SK-N-SH treated with all-trans-retinoic acid at 6 μM for 48 hours (cell line): ENCODE results near the gene RNMT.

ENCODE experiments used
- ATAC-seq: fragments of 200-7000 bp; cut with Tn5 transposase; 3 replicates; pipeline ENCODE4 v1.9.1; 2020; ENCODE audit warnings: mild to moderate bottlenecking, moderate library complexity
- ARNTL ChIP-seq: fragments of 450-650 bp; formaldehyde crosslinking; IDR thresholded peaks from 2 replicates; pipeline ENCODE4 v1.5.0; 2020; ENCODE audit warnings: low read depth, mild to moderate bottlenecking, moderate library complexity, borderline replicate concordance
- BACH2 ChIP-seq: fragments of 250-450 bp; sonication (Bioruptor Pico); IDR thresholded peaks from 2 replicates; pipeline ENCODE4 v1.9.0; 2021; ENCODE audit warnings: mild to moderate bottlenecking, borderline replicate concordance
- CSDC2 ChIP-seq: fragments of 250-450 bp; sonication (Bioruptor Pico); IDR thresholded peaks from 2 replicates; pipeline ENCODE4 v1.5.0; 2020; ENCODE audit warnings: mild to moderate bottlenecking, moderate library complexity
- ESRRG ChIP-seq: fragments of 250-450 bp; sonication (Bioruptor Pico); IDR thresholded peaks from 2 replicates; pipeline ENCODE4 v1.6.1; 2021; ENCODE audit warnings: mild to moderate bottlenecking
- GLIS3 ChIP-seq: fragments of 250-450 bp; sonication (Bioruptor Pico); IDR thresholded peaks from 2 replicates; pipeline ENCODE4 v1.5.0; 2020; ENCODE audit warnings: mild to moderate bottlenecking, moderate library complexity
- ISL1 ChIP-seq: fragments of 250-450 bp; sonication (Bioruptor Pico); IDR thresholded peaks from 2 replicates; pipeline ENCODE4 v2.1.2; 2022; ENCODE audit warnings: mild to moderate bottlenecking, moderate library complexity
- PPARA ChIP-seq: fragments of 250-450 bp; sonication (Bioruptor Pico); IDR thresholded peaks from 2 replicates; pipeline ENCODE4 v1.5.0; 2020; ENCODE audit warnings: mild to moderate bottlenecking, borderline replicate concordance
- RARB ChIP-seq: fragments of 250-450 bp; sonication (Bioruptor Pico); IDR thresholded peaks from 2 replicates; pipeline ENCODE4 v1.8.0; 2021; ENCODE audit warnings: mild to moderate bottlenecking, moderate library complexity
- SNAI2 ChIP-seq: fragments of 250-450 bp; sonication (Bioruptor Pico); IDR thresholded peaks from 2 replicates; pipeline ENCODE4 v1.5.0; 2020; ENCODE audit warnings: mild to moderate bottlenecking, moderate library complexity
- TCF4 ChIP-seq: fragments of 250-450 bp; sonication (Bioruptor Pico); IDR thresholded peaks from 2 replicates; pipeline ENCODE4 v1.8.0; 2021; ENCODE audit warnings: mild to moderate bottlenecking, moderate library complexity, borderline replicate concordance
- TOX ChIP-seq: fragments of 250-450 bp; sonication (Bioruptor Pico); IDR thresholded peaks from 2 replicates; pipeline ENCODE4 v1.8.0; 2021; ENCODE audit warnings: mild to moderate bottlenecking, moderate library complexity, borderline replicate concordance
- ZC3H10 ChIP-seq: fragments of 250-450 bp; sonication (Bioruptor Pico); IDR thresholded peaks from 2 replicates; pipeline ENCODE4 v1.5.1; 2021; ENCODE audit warnings: mild to moderate bottlenecking, moderate library complexity
- ZFP3 ChIP-seq: fragments of 250-450 bp; sonication (Bioruptor Pico); IDR thresholded peaks from 2 replicates; pipeline ENCODE4 v1.5.0; 2020; ENCODE audit warnings: mild to moderate bottlenecking, moderate library complexity
- ZNF565 ChIP-seq: fragments of 450-650 bp; formaldehyde crosslinking; conservative IDR thresholded peaks from 2 replicates; pipeline ENCODE4 v1.5.0; 2020; ENCODE audit warnings: low read depth, mild to moderate bottlenecking, moderate library complexity
- ZNF8 ChIP-seq: fragments of 450-650 bp; formaldehyde crosslinking; IDR thresholded peaks from 2 replicates; pipeline ENCODE4 v1.5.0; 2020; ENCODE audit warnings: mild to moderate bottlenecking, moderate library complexity
- TF ChIP-seq, protein P1 (sequence below): fragments of 250-450 bp; sonication (Bioruptor Pico); IDR thresholded peaks from 2 replicates; pipeline ENCODE4 v1.5.1; 2021; ENCODE audit warnings: mild to moderate bottlenecking, moderate library complexity
- TF ChIP-seq, protein P2 (sequence below): fragments of 250-450 bp; sonication (Bioruptor Pico); IDR thresholded peaks from 2 replicates; pipeline ENCODE4 v1.8.0; 2020; ENCODE audit warnings: mild to moderate bottlenecking, moderate library complexity, borderline replicate concordance
- TF ChIP-seq, protein P3 (sequence below): fragments of 250-450 bp; sonication (Bioruptor Pico); IDR thresholded peaks from 2 replicates; pipeline ENCODE4 v1.5.0; 2020; ENCODE audit warnings: mild to moderate bottlenecking, moderate library complexity
- TF ChIP-seq, protein P4 (sequence below): fragments of 250-450 bp; sonication (Bioruptor Pico); IDR thresholded peaks from 2 replicates; pipeline ENCODE4 v1.5.1; 2020; ENCODE audit warnings: low read depth, mild to moderate bottlenecking, moderate library complexity
- TF ChIP-seq, protein P5 (sequence below): fragments of 250-450 bp; sonication (Bioruptor Pico); IDR thresholded peaks from 2 replicates; pipeline ENCODE4 v1.8.0; 2021; ENCODE audit warnings: low read depth, mild to moderate bottlenecking, moderate library complexity, borderline replicate concordance

RNMT gene

DNA sequence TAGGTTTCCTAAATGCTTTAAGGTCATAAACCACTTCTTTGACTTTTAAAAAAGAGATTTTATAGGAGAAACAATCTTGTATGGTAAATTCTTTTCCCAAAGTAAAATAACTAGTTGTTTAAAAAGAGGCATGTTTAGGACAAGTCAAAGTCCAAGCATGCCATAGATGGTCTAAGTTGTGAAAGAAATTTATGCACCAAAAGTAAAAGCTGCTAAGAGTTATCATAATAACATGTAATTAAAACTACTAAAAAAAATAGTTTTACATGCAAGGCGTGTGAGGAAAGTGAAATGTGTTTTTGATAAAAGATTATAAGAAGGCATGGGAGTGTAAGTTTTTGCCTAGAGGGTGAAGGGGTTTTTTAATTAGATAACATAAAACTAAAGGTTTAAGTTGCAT is 22.6 kb upstream of the RNMT start:
- TF ChIP-seq GLIS3 = no peak
- no peak for TF ChIP-seq BACH2
- TF ChIP-seq ZNF565 (CRISPR knock-in tag) = no peak
- TF ChIP-seq, protein P1, sequence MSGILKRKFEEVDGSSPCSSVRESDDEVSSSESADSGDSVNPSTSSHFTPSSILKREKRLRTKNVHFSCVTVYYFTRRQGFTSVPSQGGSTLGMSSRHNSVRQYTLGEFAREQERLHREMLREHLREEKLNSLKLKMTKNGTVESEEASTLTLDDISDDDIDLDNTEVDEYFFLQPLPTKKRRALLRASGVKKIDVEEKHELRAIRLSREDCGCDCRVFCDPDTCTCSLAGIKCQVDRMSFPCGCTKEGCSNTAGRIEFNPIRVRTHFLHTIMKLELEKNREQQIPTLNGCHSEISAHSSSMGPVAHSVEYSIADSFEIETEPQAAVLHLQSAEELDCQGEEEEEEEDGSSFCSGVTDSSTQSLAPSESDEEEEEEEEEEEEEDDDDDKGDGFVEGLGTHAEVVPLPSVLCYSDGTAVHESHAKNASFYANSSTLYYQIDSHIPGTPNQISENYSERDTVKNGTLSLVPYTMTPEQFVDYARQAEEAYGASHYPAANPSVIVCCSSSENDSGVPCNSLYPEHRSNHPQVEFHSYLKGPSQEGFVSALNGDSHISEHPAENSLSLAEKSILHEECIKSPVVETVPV = no peak
- TF ChIP-seq TCF4 (CRISPR knock-in tag) = no peak
- no peak for TF ChIP-seq TOX (CRISPR knock-in tag)
- no peak for TF ChIP-seq RARB (CRISPR knock-in tag)
- TF ChIP-seq, protein P2, sequence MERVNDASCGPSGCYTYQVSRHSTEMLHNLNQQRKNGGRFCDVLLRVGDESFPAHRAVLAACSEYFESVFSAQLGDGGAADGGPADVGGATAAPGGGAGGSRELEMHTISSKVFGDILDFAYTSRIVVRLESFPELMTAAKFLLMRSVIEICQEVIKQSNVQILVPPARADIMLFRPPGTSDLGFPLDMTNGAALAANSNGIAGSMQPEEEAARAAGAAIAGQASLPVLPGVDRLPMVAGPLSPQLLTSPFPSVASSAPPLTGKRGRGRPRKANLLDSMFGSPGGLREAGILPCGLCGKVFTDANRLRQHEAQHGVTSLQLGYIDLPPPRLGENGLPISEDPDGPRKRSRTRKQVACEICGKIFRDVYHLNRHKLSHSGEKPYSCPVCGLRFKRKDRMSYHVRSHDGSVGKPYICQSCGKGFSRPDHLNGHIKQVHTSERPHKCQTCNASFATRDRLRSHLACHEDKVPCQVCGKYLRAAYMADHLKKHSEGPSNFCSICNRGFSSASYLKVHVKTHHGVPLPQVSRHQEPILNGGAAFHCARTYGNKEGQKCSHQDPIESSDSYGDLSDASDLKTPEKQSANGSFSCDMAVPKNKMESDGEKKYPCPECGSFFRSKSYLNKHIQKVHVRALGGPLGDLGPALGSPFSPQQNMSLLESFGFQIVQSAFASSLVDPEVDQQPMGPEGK = no peak
- TF ChIP-seq, all 23 proteins: peak for 0
- no peak for ATAC-seq

DNA sequence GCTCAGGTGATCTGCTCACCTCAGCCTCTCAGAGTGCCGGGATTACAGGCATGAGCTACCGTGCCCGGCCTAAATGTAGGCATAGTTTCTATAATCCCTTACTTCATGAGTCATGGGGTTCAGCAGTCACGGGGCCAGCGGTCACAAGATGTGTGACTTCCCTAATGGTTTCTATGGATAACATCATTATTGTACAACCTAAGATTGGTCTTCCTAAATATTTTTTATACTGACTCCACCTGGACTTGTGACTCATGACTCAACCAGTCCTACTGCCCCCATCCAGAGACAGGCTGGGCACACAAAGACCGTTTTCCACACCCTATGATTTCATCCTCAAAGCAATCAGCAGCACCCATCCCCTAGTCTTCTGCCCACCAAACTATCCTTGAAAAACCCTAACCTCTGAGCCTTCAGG is 16.1 kb upstream of the RNMT start:
- ATAC-seq = no peak
- TF ChIP-seq ISL1 (no peak), ARNTL (no peak), BACH2 (no peak), SNAI2 (no peak), RARB (CRISPR knock-in tag) (no peak), CSDC2 (no peak)
- TF ChIP-seq, protein P3, sequence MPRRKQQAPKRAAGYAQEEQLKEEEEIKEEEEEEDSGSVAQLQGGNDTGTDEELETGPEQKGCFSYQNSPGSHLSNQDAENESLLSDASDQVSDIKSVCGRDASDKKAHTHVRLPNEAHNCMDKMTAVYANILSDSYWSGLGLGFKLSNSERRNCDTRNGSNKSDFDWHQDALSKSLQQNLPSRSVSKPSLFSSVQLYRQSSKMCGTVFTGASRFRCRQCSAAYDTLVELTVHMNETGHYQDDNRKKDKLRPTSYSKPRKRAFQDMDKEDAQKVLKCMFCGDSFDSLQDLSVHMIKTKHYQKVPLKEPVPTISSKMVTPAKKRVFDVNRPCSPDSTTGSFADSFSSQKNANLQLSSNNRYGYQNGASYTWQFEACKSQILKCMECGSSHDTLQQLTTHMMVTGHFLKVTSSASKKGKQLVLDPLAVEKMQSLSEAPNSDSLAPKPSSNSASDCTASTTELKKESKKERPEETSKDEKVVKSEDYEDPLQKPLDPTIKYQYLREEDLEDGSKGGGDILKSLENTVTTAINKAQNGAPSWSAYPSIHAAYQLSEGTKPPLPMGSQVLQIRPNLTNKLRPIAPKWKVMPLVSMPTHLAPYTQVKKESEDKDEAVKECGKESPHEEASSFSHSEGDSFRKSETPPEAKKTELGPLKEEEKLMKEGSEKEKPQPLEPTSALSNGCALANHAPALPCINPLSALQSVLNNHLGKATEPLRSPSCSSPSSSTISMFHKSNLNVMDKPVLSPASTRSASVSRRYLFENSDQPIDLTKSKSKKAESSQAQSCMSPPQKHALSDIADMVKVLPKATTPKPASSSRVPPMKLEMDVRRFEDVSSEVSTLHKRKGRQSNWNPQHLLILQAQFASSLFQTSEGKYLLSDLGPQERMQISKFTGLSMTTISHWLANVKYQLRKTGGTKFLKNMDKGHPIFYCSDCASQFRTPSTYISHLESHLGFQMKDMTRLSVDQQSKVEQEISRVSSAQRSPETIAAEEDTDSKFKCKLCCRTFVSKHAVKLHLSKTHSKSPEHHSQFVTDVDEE (CRISPR knock-in tag) = no peak

DNA sequence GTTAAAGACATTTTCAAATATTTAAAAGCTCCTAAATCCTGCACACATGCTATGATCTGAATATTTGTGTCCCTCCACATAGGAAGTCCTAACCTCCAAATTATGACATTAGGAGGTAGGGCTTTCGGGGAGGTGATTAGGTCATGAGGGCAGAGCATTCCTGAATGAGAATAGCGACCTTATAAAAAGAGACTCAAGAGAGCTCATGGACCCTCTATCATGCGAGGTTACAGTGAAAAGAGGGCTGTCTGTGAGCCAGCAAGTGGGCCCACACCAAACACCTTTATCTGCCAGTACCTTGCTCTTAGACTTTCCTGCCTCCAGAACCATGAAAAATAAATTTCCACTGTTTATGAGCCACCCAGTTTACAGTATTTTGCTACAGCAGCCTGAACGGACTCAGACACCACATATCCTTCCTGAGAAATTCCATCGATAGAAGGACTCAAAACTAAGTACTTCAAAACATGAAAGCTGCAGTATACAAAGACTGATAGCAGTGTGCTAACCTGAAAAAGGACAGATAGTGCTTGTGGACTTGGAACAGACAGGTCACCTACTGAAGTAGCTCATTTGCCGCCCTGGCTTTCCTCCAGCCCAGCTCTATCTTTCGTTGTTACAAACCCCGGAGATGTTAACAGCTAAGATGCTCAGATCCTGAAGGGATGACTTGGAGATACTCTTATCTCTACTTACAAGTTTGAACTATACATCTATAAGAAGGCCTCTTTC is 13.9 kb upstream of the RNMT start:
- no peak for TF ChIP-seq PPARA
- TF ChIP-seq ARNTL = no peak
- TF ChIP-seq, protein P4, sequence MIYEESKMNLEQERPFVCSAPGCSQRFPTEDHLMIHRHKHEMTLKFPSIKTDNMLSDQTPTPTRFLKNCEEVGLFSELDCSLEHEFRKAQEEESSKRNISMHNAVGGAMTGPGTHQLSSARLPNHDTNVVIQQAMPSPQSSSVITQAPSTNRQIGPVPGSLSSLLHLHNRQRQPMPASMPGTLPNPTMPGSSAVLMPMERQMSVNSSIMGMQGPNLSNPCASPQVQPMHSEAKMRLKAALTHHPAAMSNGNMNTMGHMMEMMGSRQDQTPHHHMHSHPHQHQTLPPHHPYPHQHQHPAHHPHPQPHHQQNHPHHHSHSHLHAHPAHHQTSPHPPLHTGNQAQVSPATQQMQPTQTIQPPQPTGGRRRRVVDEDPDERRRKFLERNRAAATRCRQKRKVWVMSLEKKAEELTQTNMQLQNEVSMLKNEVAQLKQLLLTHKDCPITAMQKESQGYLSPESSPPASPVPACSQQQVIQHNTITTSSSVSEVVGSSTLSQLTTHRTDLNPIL (CRISPR knock-in tag) = no peak
- no peak for TF ChIP-seq ZC3H10 (CRISPR knock-in tag)
- no peak for TF ChIP-seq ESRRG (CRISPR knock-in tag)
- no peak for TF ChIP-seq GLIS3
- no peak for TF ChIP-seq CSDC2
- TF ChIP-seq, protein P5, sequence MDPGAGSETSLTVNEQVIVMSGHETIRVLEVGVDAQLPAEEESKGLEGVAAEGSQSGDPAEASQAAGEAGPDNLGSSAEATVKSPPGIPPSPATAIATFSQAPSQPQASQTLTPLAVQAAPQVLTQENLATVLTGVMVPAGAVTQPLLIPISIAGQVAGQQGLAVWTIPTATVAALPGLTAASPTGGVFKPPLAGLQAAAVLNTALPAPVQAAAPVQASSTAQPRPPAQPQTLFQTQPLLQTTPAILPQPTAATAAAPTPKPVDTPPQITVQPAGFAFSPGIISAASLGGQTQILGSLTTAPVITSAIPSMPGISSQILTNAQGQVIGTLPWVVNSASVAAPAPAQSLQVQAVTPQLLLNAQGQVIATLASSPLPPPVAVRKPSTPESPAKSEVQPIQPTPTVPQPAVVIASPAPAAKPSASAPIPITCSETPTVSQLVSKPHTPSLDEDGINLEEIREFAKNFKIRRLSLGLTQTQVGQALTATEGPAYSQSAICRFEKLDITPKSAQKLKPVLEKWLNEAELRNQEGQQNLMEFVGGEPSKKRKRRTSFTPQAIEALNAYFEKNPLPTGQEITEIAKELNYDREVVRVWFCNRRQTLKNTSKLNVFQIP (CRISPR knock-in tag) = no peak
- TF ChIP-seq ISL1 = no peak
- TF ChIP-seq, protein P3 (CRISPR knock-in tag) = no peak
- TF ChIP-seq, protein P1 = no peak
- TF ChIP-seq, protein P2 = no peak
- TF ChIP-seq SNAI2 = no peak
- TF ChIP-seq ZNF8 = no peak
- no peak for TF ChIP-seq BACH2
- TF ChIP-seq ZFP3 (CRISPR knock-in tag) = no peak
- no peak for ATAC-seq
